AG04450 (cell line): Measurements from ENCODE around the gene DUSP15. TPM values are rescaled to one million over a fixed set of nuclear protein-coding genes. Genes with fewer than 3 reads are reported as not detected.

ENCODE experiments used
- CTCF ChIA-PET: fragments of 300-600, 350-600 bp; formaldehyde crosslinking; extraction: SDS; loops from one replicate; lab custom pipeline; 2022; ENCODE audit warnings: antibody characterized with exemption, inconsistent platforms; lab: Charles Lee
- POLR2A ChIA-PET: fragments of 350-600 bp; formaldehyde crosslinking; extraction: SDS; loops from one replicate; lab custom pipeline; 2021; ENCODE audit warnings: antibody characterized with exemption, inconsistent platforms; lab: Yijun Ruan, JAX
- DNase-seq: peaks from one replicate; pipeline ENCODE4 v3.0.0-alpha.2; 2011; ENCODE audit warnings: low read depth, low spot score
- H3K27ac ChIP-seq: one replicate; pipeline ENCODE4 v1.5.1; 2012; ENCODE audit warnings: low read depth, low read length, control low read depth
- H3K27me3 ChIP-seq: one replicate; pipeline ENCODE4 v1.6.0; 2012; ENCODE audit warnings: low read length; ENCODE audit not compliant: control insufficient read depth, insufficient read depth
- H3K4me3 ChIP-seq: 2 replicates; pipeline ENCODE4 v1.5.1; 2011; ENCODE audit warnings: mild to moderate bottlenecking, low read depth, low read length, control low read depth
- H3K9me3 ChIP-seq: 2 replicates; pipeline ENCODE4 v1.5.1; 2012; ENCODE audit warnings: low read length; ENCODE audit not compliant: control insufficient read depth, insufficient read depth
- polyA plus RNA-seq: library from polyadenylated mRNA; depleted of rRNA; stranded (reverse); fragments of >200 nt; gene quantifications from 2 replicates; pipeline ENCODE4 v1.2.3, GENCODE V29; 2011
- TF ChIP-seq, protein P1 (sequence below): IDR thresholded peaks from 2 replicates; pipeline ENCODE4 v1.5.1; 2011; ENCODE audit warnings: low read depth, low read length, control low read depth, inconsistent platforms

DUSP15 gene
- polyA plus RNA-seq, 1 experiment: not detected

GRCh38 chr20:31835554-31835953 is 34.8 kb downstream of the DUSP15 start:
- no peak for DNase-seq
- Histone ChIP-seq H3K27me3 (peaks cover 2% of the 10 kb centered on the region), H3K9me3 (no peaks in the 10 kb centered on the region; the same call in 1 of the 2 replicates), H3K27ac (no peak overlapping the region), H3K4me3 (no peak overlapping the region)
- POLR2A ChIA-PET: no interaction called here
- CTCF ChIA-PET: interaction anchor here (1.9 to 4.9 kb wide), 4 partner anchors 11 to 116 kb away, joined by 4 to 25 read pairs (median 22); partner anchors contain the start of gene PDRG1
- TF ChIP-seq, protein P1, sequence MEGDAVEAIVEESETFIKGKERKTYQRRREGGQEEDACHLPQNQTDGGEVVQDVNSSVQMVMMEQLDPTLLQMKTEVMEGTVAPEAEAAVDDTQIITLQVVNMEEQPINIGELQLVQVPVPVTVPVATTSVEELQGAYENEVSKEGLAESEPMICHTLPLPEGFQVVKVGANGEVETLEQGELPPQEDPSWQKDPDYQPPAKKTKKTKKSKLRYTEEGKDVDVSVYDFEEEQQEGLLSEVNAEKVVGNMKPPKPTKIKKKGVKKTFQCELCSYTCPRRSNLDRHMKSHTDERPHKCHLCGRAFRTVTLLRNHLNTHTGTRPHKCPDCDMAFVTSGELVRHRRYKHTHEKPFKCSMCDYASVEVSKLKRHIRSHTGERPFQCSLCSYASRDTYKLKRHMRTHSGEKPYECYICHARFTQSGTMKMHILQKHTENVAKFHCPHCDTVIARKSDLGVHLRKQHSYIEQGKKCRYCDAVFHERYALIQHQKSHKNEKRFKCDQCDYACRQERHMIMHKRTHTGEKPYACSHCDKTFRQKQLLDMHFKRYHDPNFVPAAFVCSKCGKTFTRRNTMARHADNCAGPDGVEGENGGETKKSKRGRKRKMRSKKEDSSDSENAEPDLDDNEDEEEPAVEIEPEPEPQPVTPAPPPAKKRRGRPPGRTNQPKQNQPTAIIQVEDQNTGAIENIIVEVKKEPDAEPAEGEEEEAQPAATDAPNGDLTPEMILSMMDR: no peak

GRCh38 chr20:31833931-31834521 is 36.3 kb downstream of the DUSP15 start:
- Histone ChIP-seq H3K9me3 (no peaks in the 10 kb centered on the region; the same call in 1 of the 2 replicates), H3K27ac (no peak overlapping the region), H3K4me3 (no peak overlapping the region), H3K27me3 (peaks cover 2% of the 10 kb centered on the region)
- POLR2A ChIA-PET: interaction anchor here (0.6 kb wide), 1 partner anchor 16 kb away, joined by 3 read pairs; no protein-coding TSS in a partner anchor
- DNase-seq: no peak
- TF ChIP-seq, protein P1: no peak
- CTCF ChIA-PET: interaction anchor here (0.6 to 4.9 kb wide), 6 partner anchors 11 to 173 kb away, joined by 3 to 21 read pairs (median 4); partner anchors contain the start of gene PDRG1

GRCh38 chr20:31833130-31833930 is 37.0 kb downstream of the DUSP15 start:
- ChIA-PET CTCF (interaction anchor here (0.6 to 1.4 kb wide), 4 partner anchors 13 to 172 kb away, joined by 3 to 6 read pairs (median 3); no protein-coding TSS in a partner anchor), POLR2A (interaction anchor here (0.6 kb wide), 2 partner anchors 16 to 192 kb away, joined by 3 to 6 read pairs; no protein-coding TSS in a partner anchor)
- DNase-seq: no peak
- TF ChIP-seq, protein P1: peak; percentile 83
- Histone ChIP-seq H3K27ac (peak overlapping the region; percentile 11), H3K4me3 (no peak overlapping the region), H3K9me3 (no peaks in the 10 kb centered on the region; the same call in 1 of the 2 replicates), H3K27me3 (peaks cover 3% of the 10 kb centered on the region)

DNA sequence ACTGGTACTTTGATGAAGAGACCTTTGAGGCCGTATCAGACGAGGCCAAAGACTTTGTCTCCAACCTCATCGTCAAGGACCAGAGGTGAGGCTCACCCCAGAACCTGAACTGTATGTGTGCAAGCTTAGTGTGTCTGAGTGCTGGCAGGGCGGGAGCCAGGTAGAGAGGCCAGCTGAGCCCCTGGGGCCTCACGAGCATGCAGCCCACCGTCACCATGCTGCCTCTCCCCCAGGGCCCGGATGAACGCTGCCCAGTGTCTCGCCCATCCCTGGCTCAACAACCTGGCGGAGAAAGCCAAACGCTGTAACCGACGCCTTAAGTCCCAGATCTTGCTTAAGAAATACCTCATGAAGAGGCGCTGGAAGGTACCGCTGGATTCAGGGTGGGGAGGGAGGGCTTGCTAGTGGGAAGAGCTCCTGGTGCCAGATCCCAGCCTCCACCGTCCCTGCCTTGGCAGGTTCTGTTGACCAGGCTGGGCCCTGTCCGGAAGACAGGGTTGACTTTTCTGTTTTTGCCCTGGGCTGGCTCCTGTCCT is 38.5 kb downstream of the DUSP15 start:
- no peaks in the 10 kb centered on the region; the same call in 1 of the 2 replicates for H3K9me3 ChIP-seq
- H3K27me3 ChIP-seq: peaks cover 4% of the 10 kb centered on the region
- POLR2A ChIA-PET: no interaction called here
- CTCF ChIA-PET: interaction anchor here (0.5 to 1.3 kb wide), 5 partner anchors 9 to 105 kb away, joined by 3 read pairs; no protein-coding TSS in a partner anchor
- TF ChIP-seq, protein P1: no peak
- no peak overlapping the region for H3K27ac ChIP-seq
- DNase-seq: no peak
- H3K4me3 ChIP-seq: no peak overlapping the region
